Activated CD4-positive, alpha-beta memory T cell treated with anti-CD3 and anti-CD28 coated beads, Interleukin-2, amount 10 ng/mL, durations not matched to agents 7 days and 5 days (primary cell): ENCODE data around the gene SMCO2. TPM values are rescaled to one million over a fixed set of nuclear protein-coding genes. Genes with fewer than 3 reads are reported as not detected.
"Not testable (repeated sequence)": the region's sequence is repeated elsewhere in the genome, so short reads cannot be mapped to it uniquely, and the experiment has no call there.

ENCODE experiments used
- CTCF ChIA-PET: fragments of 350-600 bp; sonication (Branson Sonifier 250); formaldehyde crosslinking; loops from one replicate; lab custom pipeline; 2021; ENCODE audit warnings: antibody characterized with exemption, inconsistent platforms; lab: Charles Lee
- POLR2A ChIA-PET: fragments of 350-600 bp; sonication (Branson Sonifier 250); formaldehyde crosslinking; loops from one replicate; lab custom pipeline; 2021; ENCODE audit warnings: antibody characterized with exemption; lab: Charles Lee
- DNase-seq: peaks from one replicate; pipeline ENCODE4 v3.0.0-alpha.2; 2020
- H3K27ac Mint-ChIP-seq: one replicate; pipeline ENCODE4 v1.8.0; 2021; ENCODE audit warnings: mild to moderate bottlenecking, mixed read lengths
- H3K27me3 Mint-ChIP-seq: one replicate; pipeline ENCODE4 v1.8.0; 2021; ENCODE audit warnings: mixed read lengths
- H3K36me3 Mint-ChIP-seq: one replicate; pipeline ENCODE4 v1.8.0; 2021; ENCODE audit warnings: low read depth, mixed read lengths
- H3K4me1 Mint-ChIP-seq: one replicate; pipeline ENCODE4 v1.8.0; 2021; ENCODE audit warnings: mixed read lengths
- H3K4me3 Mint-ChIP-seq: one replicate; pipeline ENCODE4 v1.8.0; 2021; ENCODE audit warnings: mild to moderate bottlenecking, mixed read lengths
- H3K9me3 Mint-ChIP-seq: one replicate; pipeline ENCODE4 v1.8.0; 2021; ENCODE audit warnings: mixed read lengths
- total RNA-seq, 2 experiments: library from RNA; stranded (reverse); gene quantifications; one replicate each; pipeline ENCODE4 v1.2.3, GENCODE V29; 2021

SMCO2 gene
- total RNA-seq, 2 experiments from 2014 or later: 0.38 to 0.60 TPM

DNA sequence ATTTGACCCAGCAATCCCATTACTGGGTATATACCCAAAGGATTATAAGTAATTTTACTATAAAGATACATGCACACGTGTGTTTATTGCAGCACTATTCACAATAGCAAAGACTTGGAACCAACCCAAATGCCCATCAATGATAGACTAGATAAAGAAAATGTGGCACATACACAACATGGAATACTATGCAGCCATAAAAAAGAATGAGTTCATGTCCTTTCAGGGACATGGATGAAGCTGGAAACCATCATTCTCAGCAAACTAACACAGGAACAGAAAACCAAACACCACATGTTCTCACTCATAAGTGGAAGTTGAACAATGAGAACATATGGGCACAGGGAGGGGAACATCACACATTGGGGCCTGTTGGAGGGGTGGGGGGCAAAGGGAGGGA lies 98.3 kb downstream of the SMCO2 start:
- H3K36me3 Mint-ChIP-seq, CTCF ChIA-PET, H3K9me3 Mint-ChIP-seq, DNase-seq, H3K27ac Mint-ChIP-seq, POLR2A ChIA-PET, H3K4me3 Mint-ChIP-seq, H3K4me1 Mint-ChIP-seq: not testable (repeated sequence)
- H3K27me3 Mint-ChIP-seq: peaks cover 18% of the 10 kb centered on the region

DNA sequence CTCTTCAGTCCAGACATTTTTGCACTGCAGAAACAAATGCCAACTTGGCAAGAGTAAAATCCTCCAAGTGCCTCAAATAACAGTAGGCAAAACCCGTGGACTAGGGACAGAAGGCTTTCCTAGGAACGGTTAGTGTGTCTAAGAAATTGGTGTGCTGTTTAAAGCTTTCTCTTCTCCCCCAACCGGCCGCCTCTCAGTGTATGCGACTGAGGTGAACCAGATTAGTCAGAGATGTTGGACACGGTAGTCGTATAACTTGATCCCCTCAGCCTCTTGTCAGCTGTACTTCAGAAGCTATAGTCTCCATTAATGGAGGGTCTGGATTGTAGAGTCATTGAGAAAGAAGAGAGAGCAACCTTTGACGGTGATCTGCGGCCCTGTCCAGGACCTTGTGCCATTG lies 99.1 kb downstream of the SMCO2 start:
- CTCF ChIA-PET: no interaction called here
- no peak overlapping the region for H3K27ac Mint-ChIP-seq
- POLR2A ChIA-PET: no interaction called here
- H3K27me3 Mint-ChIP-seq: peaks cover 18% of the 10 kb centered on the region
- H3K4me3 Mint-ChIP-seq: no peak overlapping the region
- H3K9me3 Mint-ChIP-seq: peaks cover 4% of the 10 kb centered on the region
- H3K4me1 Mint-ChIP-seq: peaks cover 2% of the 10 kb centered on the region
- no peak for DNase-seq
- H3K36me3 Mint-ChIP-seq: peaks cover 3% of the 10 kb centered on the region

DNA sequence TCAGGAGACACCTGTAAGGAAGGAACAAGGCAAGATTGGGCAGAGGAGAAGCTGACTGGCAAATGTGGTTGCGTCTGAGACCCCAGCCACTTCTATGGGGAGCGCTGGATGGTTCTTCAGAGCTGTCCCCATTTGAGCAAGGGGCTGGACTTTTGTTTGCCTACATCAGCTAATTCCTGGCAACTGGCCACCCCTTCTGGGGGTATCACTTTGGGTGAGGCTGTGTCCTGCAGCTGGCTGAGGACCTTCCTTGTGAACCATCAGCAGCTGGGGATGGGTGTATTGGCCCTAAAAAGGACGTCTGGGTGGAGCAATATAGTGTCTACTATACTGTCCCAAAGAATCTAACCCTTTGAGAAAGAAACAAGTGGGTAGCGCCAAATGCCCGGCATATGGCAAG lies 101.1 kb downstream of the SMCO2 start:
- ChIA-PET POLR2A (no interaction called here), CTCF (interaction anchor here (1.1 kb wide), 1 partner anchor 11 kb away, joined by 3 read pairs; no protein-coding TSS in a partner anchor)
- Mint-ChIP-seq H3K27me3 (peaks cover 15% of the 10 kb centered on the region), H3K4me3 (no peak overlapping the region), H3K36me3 (peaks cover 3% of the 10 kb centered on the region), H3K27ac (no peak overlapping the region), H3K4me1 (peaks cover 2% of the 10 kb centered on the region), H3K9me3 (peaks cover 4% of the 10 kb centered on the region)
- DNase-seq: no peak

DNA sequence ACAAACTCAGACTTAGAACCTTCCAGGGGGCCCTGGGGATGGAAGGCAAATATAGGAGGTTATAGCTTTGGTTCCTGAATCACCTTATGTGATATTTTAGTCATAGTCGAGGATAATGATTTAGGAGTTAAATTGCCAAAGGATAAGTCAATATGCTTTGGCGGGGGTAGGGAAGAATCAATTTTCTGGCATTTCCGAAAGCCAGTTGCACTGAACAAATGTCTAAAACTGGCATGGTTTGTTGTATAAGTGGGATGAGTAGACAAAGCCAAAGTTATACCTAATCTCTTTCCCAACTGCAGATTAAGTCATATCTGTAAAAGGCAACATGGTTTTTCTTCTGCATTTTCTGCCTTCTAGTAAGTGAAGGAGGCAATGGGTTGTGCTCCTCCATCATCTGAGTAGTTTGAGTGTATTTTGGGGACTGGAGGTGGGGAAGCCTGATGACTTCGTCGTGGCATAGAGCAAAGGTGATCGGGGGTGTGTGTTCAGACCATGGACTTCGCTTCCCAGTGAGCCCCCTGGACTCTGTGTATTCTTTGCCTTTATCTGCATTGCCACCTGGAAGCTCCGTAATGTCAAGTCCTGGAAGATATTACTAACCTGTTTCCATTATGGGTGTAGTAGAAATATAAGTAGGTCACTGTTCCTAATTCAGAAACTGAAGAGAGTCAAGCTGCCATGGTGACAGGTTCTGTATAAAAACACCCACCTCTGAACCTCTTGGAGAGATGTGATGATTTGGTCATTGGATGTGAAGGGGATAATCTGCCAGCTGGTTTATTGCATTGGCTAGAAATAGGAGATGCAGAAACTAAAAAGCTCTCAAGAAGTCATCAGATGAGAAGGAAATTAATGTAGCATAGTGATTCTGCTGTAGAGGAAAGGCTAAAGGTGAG lies 102.0 kb downstream of the SMCO2 start:
- Mint-ChIP-seq H3K36me3 (peaks cover 3% of the 10 kb centered on the region), H3K4me1 (peaks cover 2% of the 10 kb centered on the region), H3K4me3 (no peak overlapping the region), H3K9me3 (peaks cover 4% of the 10 kb centered on the region), H3K27ac (no peak overlapping the region), H3K27me3 (peaks cover 14% of the 10 kb centered on the region)
- no peak for DNase-seq
- POLR2A ChIA-PET: no interaction called here
- CTCF ChIA-PET: no interaction called here

DNA sequence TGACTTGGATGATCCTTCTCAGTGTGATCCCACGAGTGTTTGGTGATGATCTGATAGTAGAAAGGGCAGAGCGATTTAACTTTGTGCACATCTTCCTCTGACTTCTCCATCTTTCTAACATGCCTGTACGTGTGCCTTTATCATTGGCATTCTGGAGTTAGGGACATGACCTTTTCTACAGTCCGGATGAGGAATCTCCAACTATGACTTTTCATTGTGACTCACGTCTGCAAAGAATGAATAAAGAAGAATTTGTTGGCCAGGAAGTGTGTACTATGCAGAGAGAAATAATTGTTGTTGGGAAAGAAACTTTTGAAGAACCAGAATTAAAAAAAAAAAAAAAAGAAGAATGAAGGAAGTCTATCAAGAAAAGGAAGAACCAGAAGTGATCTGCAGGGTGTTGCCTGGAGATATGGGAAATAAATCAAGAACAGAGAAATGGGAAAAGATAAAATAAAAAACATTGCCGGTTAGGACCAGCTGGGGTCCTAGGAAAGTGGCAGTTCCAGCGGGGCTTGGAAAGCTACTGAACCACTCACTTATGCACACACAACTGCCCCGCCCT lies 102.8 kb downstream of the SMCO2 start:
- Mint-ChIP-seq H3K9me3 (peaks cover 3% of the 10 kb centered on the region), H3K4me3 (no peak overlapping the region), H3K4me1 (peaks cover 2% of the 10 kb centered on the region), H3K36me3 (peaks cover 3% of the 10 kb centered on the region), H3K27me3 (peaks cover 11% of the 10 kb centered on the region), H3K27ac (no peak overlapping the region)
- CTCF ChIA-PET: no interaction called here
- POLR2A ChIA-PET: no interaction called here
- DNase-seq: no peak

DNA sequence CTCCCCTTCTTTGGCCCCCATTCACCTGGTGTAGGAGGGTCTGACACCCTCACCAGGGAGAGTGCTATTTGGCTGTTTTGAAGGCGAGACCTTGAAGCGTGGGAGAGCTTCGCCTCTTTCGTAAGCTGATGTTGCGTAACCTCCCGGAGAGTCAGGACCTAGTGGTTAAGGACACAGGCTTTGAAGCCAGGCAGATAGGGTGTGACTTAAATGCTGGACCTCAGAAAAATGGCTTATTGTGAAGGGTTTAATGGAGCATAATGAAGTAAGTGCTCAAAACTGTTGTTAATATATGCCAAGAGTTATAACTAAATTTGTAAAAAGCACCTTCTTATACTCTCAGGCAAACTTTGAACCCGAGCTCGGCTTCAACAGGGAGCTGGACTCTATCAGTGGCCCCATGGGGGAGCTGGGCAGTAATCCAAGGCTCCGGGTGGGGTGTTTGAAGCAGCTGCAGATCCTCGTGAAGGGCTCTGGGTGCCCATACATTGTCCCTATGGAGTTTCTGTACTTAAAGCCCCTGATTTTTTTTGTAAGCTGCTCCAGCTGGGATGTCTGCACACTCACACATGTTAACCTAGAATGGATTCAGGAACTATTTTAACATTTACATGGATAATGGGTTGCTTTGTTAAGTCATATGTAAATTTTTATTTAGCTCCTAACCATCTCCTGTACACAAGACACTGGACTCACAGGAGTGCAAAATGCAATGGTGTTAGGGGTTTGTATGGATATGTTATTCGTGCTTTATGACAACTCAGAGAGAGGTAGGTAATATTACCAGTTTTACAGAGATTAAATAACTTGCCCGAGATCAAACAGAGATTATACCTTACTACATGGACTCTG lies 103.5 kb downstream of the SMCO2 start:
- Mint-ChIP-seq H3K27ac (no peak overlapping the region), H3K9me3 (no peaks in the 10 kb centered on the region), H3K4me3 (no peak overlapping the region), H3K4me1 (no peaks in the 10 kb centered on the region), H3K27me3 (peaks cover 13% of the 10 kb centered on the region), H3K36me3 (no peaks in the 10 kb centered on the region)
- POLR2A ChIA-PET: no interaction called here
- DNase-seq: no peak
- CTCF ChIA-PET: no interaction called here

DNA sequence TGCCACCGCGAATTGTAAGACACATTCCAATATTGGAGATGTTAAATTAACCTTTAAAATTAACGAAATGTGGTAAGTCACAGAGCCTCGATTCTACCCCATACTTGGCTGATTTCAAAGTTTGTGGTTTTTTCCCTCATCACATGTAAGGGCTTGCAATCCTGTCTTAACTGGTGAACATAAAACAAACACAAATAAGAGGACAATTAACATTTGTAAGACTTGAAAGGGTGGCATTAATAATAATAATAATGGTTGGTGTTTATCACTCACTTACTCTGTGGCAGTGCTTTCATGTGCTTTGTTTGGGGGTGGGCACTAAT lies 104.1 kb downstream of the SMCO2 start:
- Mint-ChIP-seq H3K27ac (no peak overlapping the region), H3K4me3 (no peak overlapping the region), H3K9me3 (no peaks in the 10 kb centered on the region), H3K36me3 (no peaks in the 10 kb centered on the region), H3K4me1 (peaks cover 5% of the 10 kb centered on the region), H3K27me3 (peaks cover 17% of the 10 kb centered on the region)
- POLR2A ChIA-PET: no interaction called here
- CTCF ChIA-PET: no interaction called here
- no peak for DNase-seq

DNA sequence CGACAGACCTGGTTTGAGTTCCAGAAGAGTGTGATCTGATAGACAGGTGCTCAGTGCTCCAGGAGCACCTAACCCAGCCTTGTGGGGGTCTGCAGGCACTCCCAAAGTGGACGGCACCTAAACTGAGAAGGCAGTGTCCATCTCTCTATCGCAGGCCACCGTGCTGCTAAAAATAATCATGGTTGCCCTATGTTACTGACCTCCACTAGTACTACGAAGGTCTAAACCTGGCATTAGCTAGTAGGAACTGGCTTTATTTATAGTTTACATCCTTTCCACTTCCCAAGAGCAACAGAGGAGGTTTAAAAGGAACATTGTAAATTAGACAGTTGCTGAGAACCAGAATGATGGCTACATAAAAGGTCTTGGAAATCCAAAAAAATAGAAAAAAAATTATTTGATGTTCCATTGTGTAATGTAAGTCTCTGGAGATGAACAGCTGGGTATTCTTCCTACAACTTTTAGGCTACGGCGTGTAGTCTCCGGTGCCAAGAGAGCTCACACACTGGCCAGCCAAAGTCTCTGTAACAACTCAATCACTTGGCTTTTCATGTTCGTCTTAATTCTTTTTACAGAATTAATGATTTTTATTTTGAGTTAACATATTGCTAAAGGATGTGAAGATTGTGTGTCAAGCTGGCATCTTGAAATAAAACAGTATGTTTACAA lies 104.8 kb downstream of the SMCO2 start:
- Mint-ChIP-seq H3K4me1 (peaks cover 10% of the 10 kb centered on the region), H3K27me3 (peaks cover 17% of the 10 kb centered on the region), H3K36me3 (no peaks in the 10 kb centered on the region), H3K9me3 (no peaks in the 10 kb centered on the region), H3K4me3 (no peak overlapping the region), H3K27ac (no peak overlapping the region)
- no peak for DNase-seq
- ChIA-PET POLR2A (no interaction called here), CTCF (no interaction called here)

Other genes starting within 250 kb of the SMCO2 start
- gene STK38L, start 202.4 kb upstream of the SMCO2 start, total RNA-seq: 10 to 100 TPM; 19.1 to 25.8 TPM
- gene BMAL2, start 113.9 kb upstream of the SMCO2 start, total RNA-seq: 10 to 100 TPM; 28.8 to 29.1 TPM
- gene PPFIBP1, start 77.5 kb downstream of the SMCO2 start, total RNA-seq: 1 to 10 TPM; 7.3 to 9.7 TPM
- not detected for gene REP15, start 249.7 kb downstream of the SMCO2 start, total RNA-seq